Measurements from ENCODE around the gene NCBP1.

- TF ChIP-seq CTCF (IDR thresholded peaks at IDR 0.05) (no peak), POLR2A (IDR thresholded peaks at IDR 0.05) (no peak), EP300 (IDR thresholded peaks at IDR 0.05) (no peak)
Measured at GRCh38 chr9:97593960-97594359, 39.7 kb upstream of the NCBP1 start.

All from tibial nerve (tissue), 4 donors.